IMR-90 (cell line): Measurements from ENCODE around the gene SPIN1. TPM values are rescaled to one million over a fixed set of nuclear protein-coding genes. Genes with fewer than 3 reads are reported as not detected.

Experiments
- ATAC-seq: fragments of 200-7000 bp; cut with Tn5 transposase; 2 replicates; pipeline ENCODE4 v1.9.1; 2020; ENCODE audit warnings: low read depth, mild to moderate bottlenecking, moderate library complexity
- BruUV-seq: library from RNA; stranded (reverse); fragments of 400-500 nt; replicated peaks from 2 replicates; lab custom pipeline; 2021; lab: Mats Ljungman, UMichigan
- CTCF ChIA-PET: fragments of 300-600 bp; formaldehyde crosslinking; extraction: SDS; loops from one replicate; lab custom pipeline; 2021; ENCODE audit warnings: antibody characterized with exemption; lab: Yijun Ruan, JAX
- POLR2A ChIA-PET: fragments of 300-600 bp; sonication (Branson Sonifier 250); formaldehyde crosslinking; loops from one replicate; lab custom pipeline; 2022; ENCODE audit warnings: antibody characterized with exemption; ENCODE audit not compliant: unreplicated experiment; lab: Charles Lee
- DNase-seq: peaks from one replicate; pipeline ENCODE4 v3.0.0; 2013
- H2AFZ ChIP-seq: replicated peaks from 2 replicates; pipeline ENCODE3; 2013; ENCODE audit warnings: low read length, mild to moderate bottlenecking; ENCODE audit not compliant: poor library complexity
- H2AK5ac ChIP-seq: 2 replicates; pipeline ENCODE4 v1.6.1; 2013; ENCODE audit warnings: low read depth, low read length, inconsistent platforms
- H2AK9ac ChIP-seq: replicated peaks from 2 replicates; pipeline ENCODE3; 2013; ENCODE audit warnings: mild to moderate bottlenecking, low read depth, low read length, moderate library complexity; ENCODE audit not compliant: poor library complexity
- H2BK120ac ChIP-seq: 2 replicates; pipeline ENCODE4 v1.6.1; 2013; ENCODE audit warnings: low read depth, low read length, inconsistent platforms
- H2BK15ac ChIP-seq: 3 replicates; pipeline ENCODE4 v1.6.1; 2013; ENCODE audit warnings: low read depth, low read length, inconsistent platforms
- H2BK20ac ChIP-seq: 2 replicates; pipeline ENCODE4 v1.6.1; 2013; ENCODE audit warnings: low read depth, mild to moderate bottlenecking, inconsistent platforms, low read length, moderate library complexity
- H2BK5ac ChIP-seq: 2 replicates; pipeline ENCODE4 v1.6.1; 2013; ENCODE audit warnings: mild to moderate bottlenecking, low read depth, low read length, inconsistent platforms; ENCODE audit not compliant: poor library complexity, severe bottlenecking
- H3K14ac ChIP-seq: replicated peaks from 2 replicates; pipeline ENCODE4 v1.6.1; 2013; ENCODE audit warnings: low read depth, low read length, inconsistent platforms
- H3K18ac ChIP-seq: 2 replicates; pipeline ENCODE4 v1.6.1; 2013; ENCODE audit warnings: low read depth, low read length, control low read depth
- H3K23ac ChIP-seq: 2 replicates; pipeline ENCODE4 v1.6.1; 2013; ENCODE audit warnings: low read depth, low read length, inconsistent platforms
- H3K27ac ChIP-seq: 2 replicates; pipeline ENCODE4 v1.5.1; 2013; ENCODE audit warnings: mild to moderate bottlenecking, control low read depth, low read length; ENCODE audit not compliant: insufficient read depth
- H3K27me3 ChIP-seq: 2 replicates; pipeline ENCODE4 v1.6.1; 2013; ENCODE audit warnings: low read length; ENCODE audit not compliant: control insufficient read depth, insufficient read depth
- H3K36me3 ChIP-seq: 2 replicates; pipeline ENCODE4 v1.6.1; 2013; ENCODE audit warnings: low read length, mixed read lengths; ENCODE audit not compliant: control insufficient read depth, insufficient read depth
- H3K4ac ChIP-seq: 2 replicates; pipeline ENCODE4 v1.6.1; 2013; ENCODE audit warnings: low read depth, low read length, inconsistent platforms
- H3K4me1 ChIP-seq: 2 replicates; pipeline ENCODE4 v1.6.1; 2013; ENCODE audit warnings: low read length, mixed read lengths; ENCODE audit not compliant: control insufficient read depth, insufficient read depth
- H3K4me2 ChIP-seq: 2 replicates; pipeline ENCODE4 v1.6.1; 2013; ENCODE audit warnings: low read depth, mild to moderate bottlenecking, control low read depth, low read length, moderate library complexity
- H3K4me3 ChIP-seq: 2 replicates; pipeline ENCODE4 v1.5.1; 2013; ENCODE audit warnings: low read depth, mild to moderate bottlenecking, control low read depth, low read length, moderate library complexity; ENCODE audit not compliant: insufficient read depth
- H3K56ac ChIP-seq: 2 replicates; pipeline ENCODE4 v1.6.1; 2013; ENCODE audit warnings: low read length, inconsistent platforms; ENCODE audit not compliant: insufficient read depth; ENCODE audit errors: extremely low read depth
- H3K79me1 ChIP-seq, 2 experiments: 2 replicates each; pipeline ENCODE4 v1.6.1; 2013; ENCODE audit warnings: low read length in 2 of 2, inconsistent platforms in 1 of 2, low read depth in 1 of 2
- H3K9ac ChIP-seq: 2 replicates; pipeline ENCODE4 v1.6.1; 2013; ENCODE audit warnings: low read depth, low read length, control low read depth
- H3K9me1 ChIP-seq: 2 replicates; pipeline ENCODE4 v1.6.1; 2013; ENCODE audit warnings: low read length, inconsistent platforms; ENCODE audit not compliant: insufficient read depth
- H3K9me3 ChIP-seq: 2 replicates; pipeline ENCODE4 v1.6.1; 2013; ENCODE audit warnings: low read length; ENCODE audit not compliant: control insufficient read depth, insufficient read depth
- H4K20me1 ChIP-seq: 2 replicates; pipeline ENCODE4 v1.6.1; 2013; ENCODE audit warnings: low read length, inconsistent platforms; ENCODE audit not compliant: insufficient read depth
- H4K5ac ChIP-seq: 2 replicates; pipeline ENCODE4 v1.6.1; 2013; ENCODE audit warnings: mild to moderate bottlenecking, low read depth, low read length, control low read depth
- H4K8ac ChIP-seq, 2 experiments: 2 replicates each; pipeline ENCODE4 v1.6.1; 2013; ENCODE audit warnings: low read depth in 2 of 2, low read length in 2 of 2, control low read depth in 1 of 2, inconsistent platforms in 1 of 2
- H4K91ac ChIP-seq: 2 replicates; pipeline ENCODE4 v1.6.1; 2013; ENCODE audit warnings: low read depth, low read length, inconsistent platforms; ENCODE audit not compliant: insufficient read depth
- SMC3 ChIP-seq: fragments of 150-350 bp; IDR thresholded peaks from 2 replicates; pipeline ENCODE4 v1.6.1; 2016; ENCODE audit warnings: low read depth, mild to moderate bottlenecking, antibody characterized with exemption, low read length, moderate library complexity
- WGBS, 2 experiments: methylation state at CpG; one replicate each; pipeline versions ENCODE4 v1.1.5 to v1.1.7; 2013; ENCODE audit warnings: missing lambda C conversion rate in 2 of 2; ENCODE audit not compliant: insufficient read length in 1 of 2; ENCODE audit errors: extremely low coverage in 2 of 2; 5-methylcytosine and 5-hydroxymethylcytosine counted together
- dilution Hi-C: fragments of 300-500 bp; cut with HindIII; formaldehyde crosslinking; loops from one replicate; pipeline ENCODE4 v1.14.3; 2018; ENCODE audit warnings: low sequenced_read_pairs; ENCODE audit not compliant: unreplicated experiment
- in situ Hi-C: fragments of 300-500 bp; cut with MboI; formaldehyde crosslinking; loops from 3 replicates; pipeline ENCODE4 v1.14.3; 2019; ENCODE audit warnings: low sequenced_read_pairs, inconsistent platforms, mixed read lengths
- intact Hi-C: fragments of 100-400 bp; cut with micrococcal nuclease; formaldehyde crosslinking; loops from 2 replicates; pipeline ENCODE4 v1.10.0; 2022
- polyA plus RNA-seq, 3 experiments: library from polyadenylated mRNA; depleted of rRNA; stranded (reverse); fragments of >200 nt; gene quantifications; 2 replicates each; pipeline ENCODE4 v1.2.3, GENCODE V29; 2012; ENCODE audit warnings: low replicate concordance in 1 of 3
- total RNA-seq: library from RNA; depleted of rRNA; stranded (reverse); fragments of >200 nt; gene quantifications from 2 replicates; pipeline ENCODE4 v1.2.3, GENCODE V29; 2012
- TF ChIP-seq, protein P1 (sequence below): conservative IDR thresholded peaks from 2 replicates; pipeline ENCODE4 v1.5.1; 2012; ENCODE audit warnings: mild to moderate bottlenecking, low read depth, low read length, improper control_type of control experiment

Gene SPIN1
- total and polyA plus RNA-seq, 2 of the 4 experiments (the other 2 are of a cell fraction), result 63.3 to 141 TPM

DNA sequence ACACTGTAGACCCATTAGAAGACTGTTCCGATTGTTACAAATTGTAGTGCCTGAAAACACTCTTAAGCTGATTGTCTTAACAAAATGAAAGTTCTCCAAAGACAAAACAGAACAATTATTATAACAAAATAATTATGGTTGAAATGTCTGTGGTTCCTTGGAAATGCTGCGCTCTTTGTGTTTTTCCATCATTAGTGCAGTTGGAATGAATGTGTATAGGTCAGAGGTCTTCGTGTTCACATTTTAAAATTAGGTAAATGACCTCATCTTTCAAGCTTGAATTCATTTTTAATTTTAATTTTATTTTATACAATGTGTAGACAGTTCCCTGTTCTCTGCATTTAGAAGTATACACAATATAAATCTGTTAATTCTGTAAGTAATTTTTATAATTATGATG lies 90.0 kb downstream of the SPIN1 start:
- Histone ChIP-seq H4K5ac (peak overlapping the region; percentile 70; the same call in 1 of the 2 replicates), H3K9me1 (peaks cover 12% of the 10 kb centered on the region), H2BK20ac (peak overlapping the region; percentile 54), H3K14ac (peak overlapping the region; percentile 15; the same call in 1 of the 2 replicates), H2AK9ac (no peak overlapping the region), H3K9me3 (no peaks in the 10 kb centered on the region), H3K27ac (peak overlapping the region; percentile 71), H2BK15ac (peak overlapping the region; percentile 8; the same call in 2 of the 3 replicates), H3K56ac (peak overlapping the region; percentile 76; the same call in 1 of the 2 replicates), H4K20me1 (peaks cover 4% of the 10 kb centered on the region; the same call in 1 of the 2 replicates), H2AFZ (no peak overlapping the region), H3K27me3 (no peaks in the 10 kb centered on the region), H3K9ac (peak overlapping the region; percentile 61; the same call in 1 of the 2 replicates), H2BK120ac (peak overlapping the region; percentile 87), H4K8ac (peak overlapping the region; percentile 76 to 94), H3K23ac (peak overlapping the region; percentile 61; the same call in 1 of the 2 replicates), H3K4me2 (peak overlapping the region; percentile 22; the same call in 1 of the 2 replicates), H3K18ac (peak overlapping the region; percentile 96; the same call in 1 of the 2 replicates), H2AK5ac (peak overlapping the region; percentile 31; the same call in 1 of the 2 replicates), H4K91ac (peak overlapping the region; percentile 65), H3K79me1 (peaks cover 27 to 56% of the 10 kb centered on the region in 2 experiments), H3K36me3 (peaks cover 1% of the 10 kb centered on the region), H2BK5ac (peak overlapping the region; percentile 96), H3K4ac (peak overlapping the region; percentile 42; the same call in 1 of the 2 replicates), H3K4me3 (no peak overlapping the region), H3K4me1 (peaks cover 19% of the 10 kb centered on the region)
- no peak for ATAC-seq
- no TSS peak for BruUV-seq
- dilution Hi-C loops, result no loop called here
- intact Hi-C loops, result loop anchor here (5.0 kb wide), 2 partner anchors 76 to 99 kb away; no protein-coding TSS in a partner anchor
- POLR2A ChIA-PET, result no interaction called here
- TF ChIP-seq SMC3, result no peak
- TF ChIP-seq, protein P1, sequence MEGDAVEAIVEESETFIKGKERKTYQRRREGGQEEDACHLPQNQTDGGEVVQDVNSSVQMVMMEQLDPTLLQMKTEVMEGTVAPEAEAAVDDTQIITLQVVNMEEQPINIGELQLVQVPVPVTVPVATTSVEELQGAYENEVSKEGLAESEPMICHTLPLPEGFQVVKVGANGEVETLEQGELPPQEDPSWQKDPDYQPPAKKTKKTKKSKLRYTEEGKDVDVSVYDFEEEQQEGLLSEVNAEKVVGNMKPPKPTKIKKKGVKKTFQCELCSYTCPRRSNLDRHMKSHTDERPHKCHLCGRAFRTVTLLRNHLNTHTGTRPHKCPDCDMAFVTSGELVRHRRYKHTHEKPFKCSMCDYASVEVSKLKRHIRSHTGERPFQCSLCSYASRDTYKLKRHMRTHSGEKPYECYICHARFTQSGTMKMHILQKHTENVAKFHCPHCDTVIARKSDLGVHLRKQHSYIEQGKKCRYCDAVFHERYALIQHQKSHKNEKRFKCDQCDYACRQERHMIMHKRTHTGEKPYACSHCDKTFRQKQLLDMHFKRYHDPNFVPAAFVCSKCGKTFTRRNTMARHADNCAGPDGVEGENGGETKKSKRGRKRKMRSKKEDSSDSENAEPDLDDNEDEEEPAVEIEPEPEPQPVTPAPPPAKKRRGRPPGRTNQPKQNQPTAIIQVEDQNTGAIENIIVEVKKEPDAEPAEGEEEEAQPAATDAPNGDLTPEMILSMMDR, result no peak
- in situ Hi-C loops, result no loop called here
- CTCF ChIA-PET, result no interaction called here
- peak; percentile 22 for DNase-seq
- WGBS, 2 experiments, result no CpG with 5 or more reads among the region's 3 CpGs
